Measurements from ENCODE around the gene PCNX1.
"Not testable (repeated sequence)": the region's sequence is repeated elsewhere in the genome, so short reads cannot be mapped to it uniquely, and the experiment has no call there.

Gene PCNX1

DNA sequence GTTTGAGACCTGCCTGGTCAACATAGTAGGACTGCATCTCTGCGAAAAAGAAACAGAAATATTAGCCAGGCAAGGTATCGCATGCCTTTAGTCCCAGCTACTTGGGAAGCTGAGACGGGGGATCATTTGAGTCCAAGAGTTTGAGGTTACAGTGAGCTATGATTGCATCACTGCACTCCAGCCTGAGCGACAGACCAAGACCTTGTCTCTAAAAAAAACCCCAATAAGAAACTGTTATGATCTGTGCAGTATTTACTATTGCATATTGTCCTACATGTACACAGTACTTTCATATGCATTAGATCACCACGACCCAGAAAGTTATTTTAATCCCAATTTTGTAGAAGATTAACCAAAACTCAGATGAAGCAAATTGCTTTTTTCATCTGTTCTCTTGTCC lies 187.5 kb downstream of the PCNX1 start:
- no peak for DNase-seq

DNA sequence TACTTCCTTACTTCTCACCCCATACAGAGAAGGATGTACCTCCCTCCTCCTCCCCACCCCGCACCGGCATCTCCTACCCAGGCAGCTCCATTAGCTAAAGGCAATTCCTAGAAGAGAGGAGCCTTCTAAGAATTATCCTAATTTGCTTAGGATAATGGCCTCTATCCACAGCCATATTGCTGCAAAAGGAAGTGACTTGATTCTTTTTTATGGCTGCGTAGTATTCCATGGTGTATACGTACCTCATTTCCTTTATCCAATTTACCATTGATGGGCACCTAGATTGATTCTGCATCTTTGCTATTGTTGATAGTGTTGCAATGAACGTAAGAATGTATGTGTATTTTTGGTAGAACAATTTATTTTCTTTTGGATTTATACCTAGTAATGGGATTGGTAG lies 189.7 kb downstream of the PCNX1 start:
- no peak for DNase-seq

GRCh38 chr14:71103662-71104484 lies 196.6 kb downstream of the PCNX1 start:
- DNase-seq, result no peak

GRCh38 chr14:71105177-71105576 lies 197.9 kb downstream of the PCNX1 start:
- no peak for DNase-seq

GRCh38 chr14:71107921-71108320 lies 200.7 kb downstream of the PCNX1 start:
- DNase-seq, result no peak

DNA sequence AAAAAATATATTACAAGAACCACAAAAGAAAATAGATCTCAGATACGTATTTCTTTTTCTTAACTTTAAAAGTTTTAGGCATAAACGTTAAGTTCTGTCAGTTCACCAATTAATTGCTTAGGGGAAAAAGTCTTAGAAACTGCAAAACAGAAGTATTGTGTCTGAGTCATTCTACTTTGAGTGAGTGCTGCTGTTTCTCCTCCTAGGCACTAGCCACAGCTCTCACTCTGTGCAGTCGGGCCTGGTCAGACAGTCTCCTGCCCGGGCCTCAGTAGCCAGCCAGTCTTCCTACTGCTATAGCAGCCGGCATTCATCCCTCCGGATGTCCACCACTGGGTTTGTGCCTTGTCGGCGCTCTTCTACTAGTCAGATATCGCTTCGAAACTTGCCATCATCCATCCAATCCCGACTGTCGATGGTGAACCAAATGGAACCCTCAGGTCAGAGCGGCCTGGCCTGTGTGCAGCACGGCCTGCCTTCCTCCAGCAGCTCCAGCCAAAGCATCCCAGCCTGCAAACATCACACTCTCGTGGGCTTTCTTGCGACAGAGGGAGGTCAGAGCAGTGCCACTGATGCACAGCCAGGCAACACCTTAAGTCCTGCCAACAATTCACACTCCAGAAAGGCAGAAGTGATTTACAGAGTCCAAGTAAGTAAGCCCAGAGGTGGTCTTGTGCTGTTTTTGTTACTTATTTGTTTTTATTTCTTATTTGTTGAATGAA lies 201.3 kb downstream of the PCNX1 start:
- DNase-seq, result no peak

DNA sequence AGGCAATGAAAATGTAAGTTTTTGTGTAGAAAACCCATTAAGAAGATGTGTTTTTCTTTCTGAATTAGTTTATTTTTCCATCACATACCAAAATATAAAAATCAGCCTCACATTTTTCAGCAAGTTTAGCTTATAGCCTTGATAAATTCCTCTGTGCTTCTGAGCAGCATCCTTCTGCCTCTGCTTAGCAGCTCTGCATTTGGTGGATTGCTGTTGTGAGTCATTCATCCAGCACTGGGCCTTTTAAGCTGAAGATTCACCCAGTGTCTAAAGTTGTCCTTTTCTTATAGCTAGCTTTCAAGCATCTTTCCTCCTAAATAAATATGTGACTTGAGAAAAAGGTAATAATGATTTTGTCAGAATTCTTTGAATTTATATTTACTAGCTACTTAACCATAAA lies 206.1 kb downstream of the PCNX1 start:
- no peak for DNase-seq

- DNase-seq, result no peak
These were observed 207.3 kb downstream of the PCNX1 start for GRCh38 chr14:71114565-71114964.

DNA sequence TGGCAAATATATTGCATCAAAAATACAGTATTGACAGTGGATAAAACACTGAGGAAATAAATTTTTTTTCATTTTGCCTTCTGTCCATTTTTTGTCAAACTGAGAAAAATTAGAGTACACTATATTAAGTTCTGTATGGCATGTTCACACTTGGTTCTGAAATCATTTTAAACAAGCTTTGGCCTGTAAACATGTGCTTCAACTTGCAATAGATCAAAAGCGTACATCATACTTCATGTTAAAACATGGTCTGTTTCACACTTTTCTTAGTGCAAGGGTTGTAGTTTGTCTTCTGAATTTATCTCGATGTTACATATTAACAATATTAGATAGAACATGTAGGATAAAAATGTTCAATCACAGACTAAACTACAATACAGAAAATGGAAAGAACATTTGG lies 208.0 kb downstream of the PCNX1 start:
- no peak for DNase-seq

- no peak for DNase-seq
These were observed 208.7 kb downstream of the PCNX1 start for GRCh38 chr14:71115821-71116567.

GRCh38 chr14:71116568-71117122 lies 209.4 kb downstream of the PCNX1 start:
- no peak for DNase-seq

DNA sequence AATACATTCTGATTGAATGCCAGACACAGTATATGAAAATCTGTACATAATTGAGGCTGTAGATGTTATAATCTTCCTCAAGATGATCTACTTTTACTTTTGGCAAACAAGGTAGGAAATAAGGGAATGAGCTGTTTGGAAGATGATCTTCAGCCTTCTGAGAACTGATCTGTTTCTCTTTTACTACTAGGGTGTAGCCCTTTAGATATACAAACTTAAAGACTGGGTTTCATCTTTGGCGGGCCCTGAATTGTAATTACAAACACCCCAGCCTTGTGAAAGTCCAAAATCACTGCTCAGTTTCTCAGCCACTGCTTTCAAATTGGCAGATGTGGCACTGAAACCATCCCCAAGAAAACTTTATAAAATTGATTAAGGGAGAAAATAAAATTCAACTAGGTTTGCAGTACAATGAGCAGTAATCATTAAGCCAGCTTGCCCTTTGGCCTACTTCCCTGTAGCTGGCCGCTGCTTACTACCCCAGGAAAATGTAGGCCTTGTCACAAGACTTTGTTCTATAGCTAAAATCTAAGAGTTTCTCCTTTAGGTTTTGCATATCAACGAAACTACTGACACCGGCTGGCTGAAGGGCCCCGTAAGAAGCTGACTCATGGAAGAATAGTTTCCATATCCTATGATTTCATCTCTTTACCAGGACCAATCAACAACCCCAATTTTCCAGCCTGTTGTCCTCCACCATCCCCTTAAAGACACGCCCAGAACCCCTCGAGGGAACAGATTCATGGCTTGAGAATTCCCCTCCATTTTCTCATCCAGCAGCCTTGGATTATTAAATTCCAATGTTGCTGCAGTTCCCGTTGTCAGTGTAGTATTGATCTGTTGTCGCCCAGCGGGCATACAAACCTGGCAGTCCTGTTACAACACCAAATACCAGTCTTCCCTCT lies 210.8 kb downstream of the PCNX1 start:
- DNase-seq, result no peak

DNA sequence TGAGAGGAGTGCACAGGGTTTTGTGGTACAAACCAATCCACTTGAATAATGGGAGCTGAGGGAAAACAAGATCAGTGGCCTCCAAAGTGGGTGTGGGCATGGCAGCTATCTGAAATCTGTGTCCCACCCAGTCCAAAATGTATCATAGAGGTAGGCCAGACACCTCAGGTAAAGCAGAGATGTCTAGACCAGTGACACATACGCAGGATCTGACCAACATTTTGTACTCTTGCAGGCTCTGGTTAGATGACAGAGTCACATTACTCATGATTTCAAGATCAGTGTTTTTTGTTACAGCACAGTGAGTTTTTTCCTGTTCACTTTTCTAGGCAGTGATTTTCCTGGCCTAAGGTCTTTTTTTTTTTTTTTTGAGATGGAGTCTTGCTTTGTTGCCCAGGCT lies 211.8 kb downstream of the PCNX1 start:
- DNase-seq, result no peak

GRCh38 chr14:71119832-71120231 lies 212.6 kb downstream of the PCNX1 start:
- no peak for DNase-seq

GRCh38 chr14:71121001-71121400 lies 213.7 kb downstream of the PCNX1 start:
- DNase-seq, result no peak

GRCh38 chr14:71121711-71122110 lies 214.5 kb downstream of the PCNX1 start:
- no peak for DNase-seq

GRCh38 chr14:71122866-71123565 lies 215.8 kb downstream of the PCNX1 start:
- DNase-seq, result no peak

GRCh38 chr14:71123579-71124135 lies 216.4 kb downstream of the PCNX1 start:
- DNase-seq, result no peak

DNA sequence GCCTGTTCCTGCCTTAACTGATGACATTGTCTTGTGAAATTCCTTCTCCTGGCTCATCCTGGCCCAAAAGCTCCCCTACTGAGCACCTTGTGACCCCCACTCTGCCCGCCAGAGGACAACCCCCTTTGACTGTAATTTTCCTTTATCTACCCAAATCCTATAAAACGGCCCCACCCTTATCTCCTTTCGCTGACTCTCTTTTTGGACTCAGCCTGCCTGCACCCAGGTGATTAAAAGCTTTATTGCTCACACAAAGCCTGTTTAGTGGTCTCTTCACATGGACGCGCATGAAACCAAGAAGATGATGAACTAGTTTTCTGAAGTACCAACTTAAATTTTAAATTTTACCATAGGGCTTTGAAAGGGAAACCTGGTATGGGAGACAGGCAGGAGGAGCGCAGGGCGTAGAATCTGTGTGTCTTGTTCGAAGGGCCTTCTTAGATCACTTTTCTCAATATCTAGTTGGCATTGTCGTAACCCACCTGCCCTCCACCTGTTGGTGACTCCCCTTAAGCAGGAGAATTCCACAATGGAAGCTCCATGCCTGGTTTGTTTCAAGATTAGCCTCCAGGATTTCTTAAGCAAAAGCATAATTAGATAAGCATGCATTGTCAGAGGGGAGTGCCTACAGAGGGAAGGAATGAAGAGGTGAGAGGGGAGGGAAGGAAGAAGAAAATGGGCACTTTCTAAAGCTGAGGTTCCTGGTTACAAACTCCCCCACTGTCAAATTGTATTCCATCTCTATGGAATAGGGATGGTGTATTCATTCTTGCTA lies 222.6 kb downstream of the PCNX1 start:
- DNase-seq, result not testable (repeated sequence)

DNA sequence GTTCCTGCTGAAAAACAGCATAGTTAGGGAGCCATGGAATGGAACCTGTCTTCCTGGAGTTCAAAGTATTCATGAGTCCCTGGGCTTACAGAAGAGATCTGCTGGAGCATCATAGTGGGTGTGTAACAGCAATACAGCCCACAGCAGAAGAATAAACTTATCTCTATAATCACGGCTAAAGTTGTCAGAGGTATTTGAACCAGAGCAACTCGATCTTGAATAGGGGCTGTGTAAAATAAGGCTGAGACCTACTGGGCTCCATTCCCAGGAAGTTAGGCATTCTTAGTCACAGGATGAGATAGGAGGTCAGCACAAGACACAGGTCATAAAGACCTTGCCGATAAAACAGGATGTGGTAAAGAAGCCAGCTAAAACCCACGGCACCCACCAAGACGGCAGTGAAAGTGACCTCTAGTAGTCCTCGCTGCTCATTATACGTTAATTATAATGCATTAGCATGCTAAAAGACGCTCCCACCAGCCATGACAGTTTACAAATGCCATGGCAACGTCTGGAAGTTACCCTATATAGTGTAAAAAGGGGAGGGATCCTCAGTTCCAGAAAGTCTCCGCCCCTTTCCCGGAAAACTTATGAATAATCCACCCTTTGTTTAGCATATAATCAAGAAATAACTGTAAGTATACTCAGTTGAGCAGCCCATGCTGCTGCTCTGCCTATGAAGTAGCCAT lies 223.4 kb downstream of the PCNX1 start:
- DNase-seq, result no peak

Measured in right forelimb (tissue), 1 donor.